ENCODE data around the gene ROBO2. TPM values are rescaled to one million over a fixed set of nuclear protein-coding genes. Genes with fewer than 3 reads are reported as not detected.

Gene ROBO2
- total and polyA plus RNA-seq, 12 donors: 0.04 to 3.5 (median 0.34) TPM; not detected in 3

DNA sequence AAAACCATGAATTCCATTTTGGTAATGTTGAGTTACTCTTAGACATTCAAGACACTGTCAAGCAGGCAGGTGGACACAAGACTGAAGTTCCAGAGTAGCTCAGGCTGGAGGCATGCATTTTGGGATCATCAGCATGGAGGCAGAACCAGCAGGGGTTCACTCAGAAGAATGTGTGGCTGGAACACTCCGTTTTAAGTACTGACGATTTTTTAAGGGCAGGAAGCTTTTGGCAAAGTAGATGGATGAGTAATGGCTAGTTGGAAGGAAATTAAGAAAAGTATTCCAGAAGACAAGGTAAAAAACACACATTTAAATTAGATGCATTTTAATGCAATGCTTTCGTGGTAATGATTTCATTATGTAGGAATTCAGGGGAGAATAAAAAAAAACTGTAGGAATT lies 420.4 kb downstream of the ROBO2 start:
- DNase-seq (no peak), ATAC-seq (no peak)
- Histone ChIP-seq H3K9me3 (no peaks in the 10 kb centered on the region), H3K27me3 (no peaks in the 10 kb centered on the region), H3K27ac (no peak overlapping the region), H3K4me1 (no peaks in the 10 kb centered on the region), H3K4me3 (no peak overlapping the region), H3K36me3 (no peaks in the 10 kb centered on the region)
- intact Hi-C loops (cut with DNase I): no loop called here
- 58 to 72% methylated on average over 3 of the region's 3 CpGs for WGBS, 2 donors
- TF ChIP-seq, protein P1, sequence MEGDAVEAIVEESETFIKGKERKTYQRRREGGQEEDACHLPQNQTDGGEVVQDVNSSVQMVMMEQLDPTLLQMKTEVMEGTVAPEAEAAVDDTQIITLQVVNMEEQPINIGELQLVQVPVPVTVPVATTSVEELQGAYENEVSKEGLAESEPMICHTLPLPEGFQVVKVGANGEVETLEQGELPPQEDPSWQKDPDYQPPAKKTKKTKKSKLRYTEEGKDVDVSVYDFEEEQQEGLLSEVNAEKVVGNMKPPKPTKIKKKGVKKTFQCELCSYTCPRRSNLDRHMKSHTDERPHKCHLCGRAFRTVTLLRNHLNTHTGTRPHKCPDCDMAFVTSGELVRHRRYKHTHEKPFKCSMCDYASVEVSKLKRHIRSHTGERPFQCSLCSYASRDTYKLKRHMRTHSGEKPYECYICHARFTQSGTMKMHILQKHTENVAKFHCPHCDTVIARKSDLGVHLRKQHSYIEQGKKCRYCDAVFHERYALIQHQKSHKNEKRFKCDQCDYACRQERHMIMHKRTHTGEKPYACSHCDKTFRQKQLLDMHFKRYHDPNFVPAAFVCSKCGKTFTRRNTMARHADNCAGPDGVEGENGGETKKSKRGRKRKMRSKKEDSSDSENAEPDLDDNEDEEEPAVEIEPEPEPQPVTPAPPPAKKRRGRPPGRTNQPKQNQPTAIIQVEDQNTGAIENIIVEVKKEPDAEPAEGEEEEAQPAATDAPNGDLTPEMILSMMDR (IDR thresholded peaks at IDR 0.05): no peak

DNA sequence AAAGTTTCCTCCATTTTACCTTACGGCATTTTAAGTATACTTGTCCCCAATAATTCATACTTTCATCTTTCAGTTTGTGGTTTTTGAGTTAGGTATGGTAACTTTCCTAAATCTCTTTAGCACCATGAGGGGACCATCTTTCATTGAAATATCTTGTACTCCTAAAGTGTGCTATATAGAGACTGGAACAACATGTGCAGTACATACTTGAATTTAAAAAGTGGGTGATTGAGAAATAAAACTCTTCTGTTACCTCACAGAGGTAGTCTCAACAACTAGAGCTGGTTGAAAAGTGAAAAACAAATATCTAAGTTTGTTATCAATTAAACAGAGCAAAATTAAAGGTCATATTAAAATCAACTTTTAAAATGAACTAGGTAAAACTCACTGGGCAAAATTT lies 423.1 kb downstream of the ROBO2 start:
- intact Hi-C loops (cut with DNase I): no loop called here
- WGBS, 2 donors: 0% methylated on average over 1 of the region's 1 CpG
- Histone ChIP-seq H3K27me3 (no peaks in the 10 kb centered on the region), H3K4me3 (no peak overlapping the region), H3K36me3 (no peaks in the 10 kb centered on the region), H3K4me1 (peaks cover 0 to 6% (median 3%) of the 10 kb centered on the region in 9 donors), H3K27ac (no peak overlapping the region), H3K9me3 (no peaks in the 10 kb centered on the region)
- TF ChIP-seq, protein P1 (IDR thresholded peaks at IDR 0.05): no peak
- ATAC-seq (no peak), DNase-seq (no peak)

GRCh38 chr3:77464111-77464688 lies 424.3 kb downstream of the ROBO2 start:
- H3K4me3 ChIP-seq: no peak overlapping the region
- no peaks in the 10 kb centered on the region for H3K9me3 ChIP-seq
- no peaks in the 10 kb centered on the region for H3K36me3 ChIP-seq
- ATAC-seq (no peak), DNase-seq (no peak)
- no peaks in the 10 kb centered on the region for H3K27me3 ChIP-seq
- peaks cover 0 to 16% (median 11%) of the 10 kb centered on the region in 9 donors for H3K4me1 ChIP-seq
- 23 to 25% methylated on average over 3 of the region's 3 CpGs for WGBS, 2 donors
- intact Hi-C loops (cut with DNase I): no loop called here
- TF ChIP-seq, protein P1 (IDR thresholded peaks at IDR 0.05): no peak
- no peak overlapping the region for H3K27ac ChIP-seq

DNA sequence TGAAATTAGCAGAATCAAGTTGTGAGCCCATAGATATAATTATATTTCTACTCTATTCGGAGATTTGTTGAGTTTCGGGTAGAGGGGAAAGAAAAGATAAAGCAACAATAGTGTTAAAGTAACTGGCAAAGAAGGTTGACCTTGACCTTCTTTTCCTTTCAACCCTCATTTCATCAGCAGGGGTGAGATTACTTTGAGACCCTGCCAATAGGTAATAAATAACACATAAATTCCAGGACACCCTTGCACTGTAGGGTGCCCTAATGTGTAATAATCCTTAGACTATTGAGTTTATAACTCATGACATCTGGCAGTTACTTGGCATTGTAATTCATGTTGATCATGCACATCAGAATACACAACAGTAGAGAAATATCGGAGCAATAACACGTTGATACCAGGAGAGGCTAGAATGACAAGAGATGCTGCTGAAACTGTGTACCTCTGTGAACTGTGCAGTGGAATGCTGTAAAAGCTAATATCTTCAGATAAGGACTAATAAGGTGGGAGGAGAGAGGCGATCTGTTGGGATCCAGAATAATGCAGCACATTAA lies 426.7 kb downstream of the ROBO2 start:
- intact Hi-C loops (cut with DNase I): no loop called here
- WGBS, 2 donors: 72 to 73% methylated on average over 5 of the region's 5 CpGs
- no peak overlapping the region for H3K27ac ChIP-seq
- H3K9me3 ChIP-seq: peaks cover 0 to 5% (median 0%) of the 10 kb centered on the region in 11 donors
- ATAC-seq (no peak), DNase-seq (no peak)
- no peak overlapping the region for H3K4me3 ChIP-seq
- H3K4me1 ChIP-seq: peaks cover 0 to 23% (median 11%) of the 10 kb centered on the region in 9 donors
- H3K36me3 ChIP-seq: no peaks in the 10 kb centered on the region
- no peaks in the 10 kb centered on the region for H3K27me3 ChIP-seq
- TF ChIP-seq, protein P1 (IDR thresholded peaks at IDR 0.05): no peak
